GM23338 (cell line): ENCODE measurements around the gene RSAD1. TPM values are rescaled to one million over a fixed set of nuclear protein-coding genes. Genes with fewer than 3 reads are reported as not detected.

Source experiments
- ATAC-seq: fragments of 200-7000 bp; cut with Tn5 transposase; 3 replicates; pipeline ENCODE4 v1.9.1; 2020
- DNase-seq: peaks from one replicate; pipeline ENCODE4 v3.0.0-alpha.2; 2015; ENCODE audit warnings: low spot score
- H2AFZ ChIP-seq: fragments of 200-600 bp; sonication (generic); 2 replicates; pipeline ENCODE4 v1.8.0; 2016; ENCODE audit warnings: antibody characterized with exemption, mild to moderate bottlenecking, moderate library complexity
- H3F3A ChIP-seq: fragments of 200-600 bp; sonication (generic); replicated peaks from 2 replicates; pipeline ENCODE4 v1.8.0; 2017; ENCODE audit warnings: antibody characterized with exemption, mixed run types, low read depth
- H3K27ac ChIP-seq: fragments of 200-600 bp; sonication (generic); 2 replicates; pipeline ENCODE4 v1.6.1; 2016; ENCODE audit warnings: low read depth
- H3K27me3 ChIP-seq: fragments of 200-600 bp; sonication (generic); 2 replicates; pipeline ENCODE4 v1.8.0; 2016; ENCODE audit warnings: mild to moderate bottlenecking, mixed run types, moderate library complexity; ENCODE audit not compliant: insufficient read depth
- H3K36me3 ChIP-seq: fragments of 200-600 bp; sonication (generic); 2 replicates; pipeline ENCODE4 v1.8.0; 2016; ENCODE audit warnings: mild to moderate bottlenecking; ENCODE audit not compliant: insufficient read depth
- H3K4me1 ChIP-seq: fragments of 200-600 bp; sonication (generic); 2 replicates; pipeline ENCODE4 v1.8.0; 2016; ENCODE audit warnings: mild to moderate bottlenecking, moderate library complexity; ENCODE audit not compliant: insufficient read depth
- H3K4me2 ChIP-seq: fragments of 200-600 bp; sonication (generic); 2 replicates; pipeline ENCODE4 v1.7.1; 2017; ENCODE audit warnings: mixed run types
- H3K4me3 ChIP-seq: fragments of 200-600 bp; sonication (generic); 2 replicates; pipeline ENCODE4 v1.6.1; 2016; ENCODE audit warnings: mixed run types
- H3K79me2 ChIP-seq: fragments of 200-600 bp; sonication (generic); replicated peaks from 2 replicates; pipeline ENCODE4 v1.8.0; 2017; ENCODE audit warnings: mild to moderate bottlenecking; ENCODE audit not compliant: insufficient read depth
- H3K9me2 ChIP-seq: fragments of 200-600 bp; sonication (generic); 2 replicates; pipeline ENCODE4 v1.8.0; 2017; ENCODE audit not compliant: insufficient read depth
- H4K20me1 ChIP-seq: fragments of 200-600 bp; sonication (generic); replicated peaks from 2 replicates; pipeline ENCODE4 v1.8.0; 2017; ENCODE audit warnings: mild to moderate bottlenecking; ENCODE audit not compliant: insufficient read depth
- H3K27ac Mint-ChIP-seq: 2 replicates; pipeline ENCODE4 v1.8.0; 2020; ENCODE audit warnings: inconsistent platforms, mild to moderate bottlenecking, moderate library complexity, mixed read lengths
- H3K27me3 Mint-ChIP-seq: 3 replicates; pipeline ENCODE4 v1.8.0; 2022; ENCODE audit warnings: low read depth, mild to moderate bottlenecking, moderate library complexity, mixed read lengths, inconsistent platforms; ENCODE audit not compliant: insufficient read depth, poor library complexity
- H3K36me3 Mint-ChIP-seq: 3 replicates; pipeline ENCODE4 v1.8.0; 2021; ENCODE audit warnings: low read depth, mild to moderate bottlenecking, inconsistent platforms, moderate library complexity, mixed read lengths
- H3K4me1 Mint-ChIP-seq: 3 replicates; pipeline ENCODE4 v1.8.0; 2020; ENCODE audit warnings: mild to moderate bottlenecking, inconsistent platforms, mixed read lengths
- H3K4me3 Mint-ChIP-seq: 3 replicates; pipeline ENCODE4 v1.8.0; 2021; ENCODE audit warnings: moderate library complexity, mild to moderate bottlenecking, inconsistent platforms, mixed read lengths
- H3K9me3 Mint-ChIP-seq: 3 replicates; pipeline ENCODE4 v1.8.0; 2020; ENCODE audit warnings: moderate library complexity, mild to moderate bottlenecking, inconsistent platforms, mixed read lengths
- CREB1 ChIP-seq: fragments of 250-450 bp; sonication (Bioruptor Pico); IDR thresholded peaks from 2 replicates; pipeline ENCODE4 v1.5.0; 2020; ENCODE audit warnings: low read depth, mild to moderate bottlenecking, moderate library complexity
- EZH2phosphoT487 ChIP-seq: fragments of 200-600 bp; sonication (generic); IDR thresholded peaks from one replicate; pipeline ENCODE4 v1.8.1; 2018; ENCODE audit warnings: antibody characterized with exemption; ENCODE audit not compliant: unreplicated experiment
- JUNB ChIP-seq: IDR thresholded peaks from one replicate; pipeline ENCODE4 v1.6.1; 2016; ENCODE audit warnings: antibody characterized with exemption; ENCODE audit not compliant: unreplicated experiment
- NANOG ChIP-seq: IDR thresholded peaks from 2 replicates; pipeline ENCODE4 v1.6.1; 2016; ENCODE audit warnings: antibody characterized with exemption, borderline replicate concordance
- ZNF114 ChIP-seq: fragments of 250-450 bp; sonication (Bioruptor Pico); IDR thresholded peaks from 2 replicates; pipeline ENCODE4 v1.5.0; 2020; ENCODE audit warnings: mild to moderate bottlenecking, moderate library complexity
- ZNF331 ChIP-seq: fragments of 250-450 bp; sonication (Bioruptor Pico); IDR thresholded peaks from 2 replicates; pipeline ENCODE4 v1.5.0; 2020; ENCODE audit warnings: low read depth, mild to moderate bottlenecking, moderate library complexity
- polyA plus RNA-seq: library from polyadenylated mRNA; unstranded; fragments of >200 nt; fragmentation: Nextera tagmentation; extraction: Ambion mirVana; gene quantifications from 2 replicates; pipeline ENCODE4 v1.2.1, GENCODE V29; 2016
- total RNA-seq: library from RNA; depleted of rRNA; stranded (reverse); fragments of >200 nt; shearing (Covaris generic); gene quantifications from 2 replicates; pipeline ENCODE4 v1.2.3, GENCODE V29; 2014
- TF ChIP-seq, protein P1 (sequence below): IDR thresholded peaks from one replicate; pipeline ENCODE4 v1.6.1; 2018; ENCODE audit warnings: antibody characterized with exemption; ENCODE audit not compliant: unreplicated experiment
- TF ChIP-seq, protein P2 (sequence below): IDR thresholded peaks from 2 replicates; pipeline ENCODE4 v1.6.1; 2016; ENCODE audit warnings: antibody characterized with exemption
- TF ChIP-seq, protein P3 (sequence below): fragments of 250-450 bp; sonication (Bioruptor Pico); IDR thresholded peaks from 2 replicates; pipeline ENCODE4 v1.5.0; 2020; ENCODE audit warnings: mild to moderate bottlenecking, moderate library complexity

RSAD1 gene
- total and polyA plus RNA-seq, 2 experiments from 2014 or later, result 18.4 to 28.7 TPM

DNA sequence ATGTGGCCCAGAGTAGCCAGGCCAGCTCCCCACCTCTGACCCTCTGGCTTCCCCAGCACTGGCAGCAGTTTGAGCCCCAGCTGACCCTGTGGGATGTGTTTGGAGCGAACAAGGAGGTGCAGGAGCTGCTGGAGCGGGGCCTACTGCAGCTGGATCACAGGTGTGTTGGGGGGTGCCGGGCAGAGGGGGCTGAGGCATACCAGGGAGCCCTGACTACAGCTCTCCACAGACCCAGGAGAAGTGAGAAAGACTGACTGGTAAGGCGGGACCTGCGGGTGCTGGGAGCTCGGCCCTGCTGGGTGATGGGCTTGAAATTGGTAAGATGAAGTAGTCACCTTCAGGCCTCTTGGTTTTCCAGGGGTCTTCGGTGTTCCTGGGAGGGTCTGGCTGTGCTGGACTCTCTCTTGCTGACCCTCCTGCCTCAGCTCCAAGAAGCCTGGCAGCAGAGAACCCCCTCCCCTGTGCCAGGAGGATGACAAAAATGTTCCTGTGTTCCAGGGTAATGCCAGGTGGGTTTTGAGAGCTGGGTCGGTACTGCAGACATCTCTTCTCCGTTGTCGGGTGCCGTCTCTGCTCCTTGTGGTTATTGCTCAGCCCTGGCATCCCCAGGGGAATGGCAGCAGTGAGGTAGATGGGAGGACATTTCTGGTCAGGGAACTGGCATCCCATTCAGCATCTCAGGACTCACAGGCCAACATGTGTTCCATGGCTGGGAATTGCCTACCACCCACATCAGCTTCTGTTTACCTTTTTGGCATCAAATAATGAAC, 5.9 kb downstream of the RSAD1 start (continued):
- TF ChIP-seq, protein P1, sequence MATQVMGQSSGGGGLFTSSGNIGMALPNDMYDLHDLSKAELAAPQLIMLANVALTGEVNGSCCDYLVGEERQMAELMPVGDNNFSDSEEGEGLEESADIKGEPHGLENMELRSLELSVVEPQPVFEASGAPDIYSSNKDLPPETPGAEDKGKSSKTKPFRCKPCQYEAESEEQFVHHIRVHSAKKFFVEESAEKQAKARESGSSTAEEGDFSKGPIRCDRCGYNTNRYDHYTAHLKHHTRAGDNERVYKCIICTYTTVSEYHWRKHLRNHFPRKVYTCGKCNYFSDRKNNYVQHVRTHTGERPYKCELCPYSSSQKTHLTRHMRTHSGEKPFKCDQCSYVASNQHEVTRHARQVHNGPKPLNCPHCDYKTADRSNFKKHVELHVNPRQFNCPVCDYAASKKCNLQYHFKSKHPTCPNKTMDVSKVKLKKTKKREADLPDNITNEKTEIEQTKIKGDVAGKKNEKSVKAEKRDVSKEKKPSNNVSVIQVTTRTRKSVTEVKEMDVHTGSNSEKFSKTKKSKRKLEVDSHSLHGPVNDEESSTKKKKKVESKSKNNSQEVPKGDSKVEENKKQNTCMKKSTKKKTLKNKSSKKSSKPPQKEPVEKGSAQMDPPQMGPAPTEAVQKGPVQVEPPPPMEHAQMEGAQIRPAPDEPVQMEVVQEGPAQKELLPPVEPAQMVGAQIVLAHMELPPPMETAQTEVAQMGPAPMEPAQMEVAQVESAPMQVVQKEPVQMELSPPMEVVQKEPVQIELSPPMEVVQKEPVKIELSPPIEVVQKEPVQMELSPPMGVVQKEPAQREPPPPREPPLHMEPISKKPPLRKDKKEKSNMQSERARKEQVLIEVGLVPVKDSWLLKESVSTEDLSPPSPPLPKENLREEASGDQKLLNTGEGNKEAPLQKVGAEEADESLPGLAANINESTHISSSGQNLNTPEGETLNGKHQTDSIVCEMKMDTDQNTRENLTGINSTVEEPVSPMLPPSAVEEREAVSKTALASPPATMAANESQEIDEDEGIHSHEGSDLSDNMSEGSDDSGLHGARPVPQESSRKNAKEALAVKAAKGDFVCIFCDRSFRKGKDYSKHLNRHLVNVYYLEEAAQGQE, result no peak
- TF ChIP-seq, protein P2, sequence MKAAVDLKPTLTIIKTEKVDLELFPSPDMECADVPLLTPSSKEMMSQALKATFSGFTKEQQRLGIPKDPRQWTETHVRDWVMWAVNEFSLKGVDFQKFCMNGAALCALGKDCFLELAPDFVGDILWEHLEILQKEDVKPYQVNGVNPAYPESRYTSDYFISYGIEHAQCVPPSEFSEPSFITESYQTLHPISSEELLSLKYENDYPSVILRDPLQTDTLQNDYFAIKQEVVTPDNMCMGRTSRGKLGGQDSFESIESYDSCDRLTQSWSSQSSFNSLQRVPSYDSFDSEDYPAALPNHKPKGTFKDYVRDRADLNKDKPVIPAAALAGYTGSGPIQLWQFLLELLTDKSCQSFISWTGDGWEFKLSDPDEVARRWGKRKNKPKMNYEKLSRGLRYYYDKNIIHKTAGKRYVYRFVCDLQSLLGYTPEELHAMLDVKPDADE, result no peak
- no peak for TF ChIP-seq ZNF331

DNA sequence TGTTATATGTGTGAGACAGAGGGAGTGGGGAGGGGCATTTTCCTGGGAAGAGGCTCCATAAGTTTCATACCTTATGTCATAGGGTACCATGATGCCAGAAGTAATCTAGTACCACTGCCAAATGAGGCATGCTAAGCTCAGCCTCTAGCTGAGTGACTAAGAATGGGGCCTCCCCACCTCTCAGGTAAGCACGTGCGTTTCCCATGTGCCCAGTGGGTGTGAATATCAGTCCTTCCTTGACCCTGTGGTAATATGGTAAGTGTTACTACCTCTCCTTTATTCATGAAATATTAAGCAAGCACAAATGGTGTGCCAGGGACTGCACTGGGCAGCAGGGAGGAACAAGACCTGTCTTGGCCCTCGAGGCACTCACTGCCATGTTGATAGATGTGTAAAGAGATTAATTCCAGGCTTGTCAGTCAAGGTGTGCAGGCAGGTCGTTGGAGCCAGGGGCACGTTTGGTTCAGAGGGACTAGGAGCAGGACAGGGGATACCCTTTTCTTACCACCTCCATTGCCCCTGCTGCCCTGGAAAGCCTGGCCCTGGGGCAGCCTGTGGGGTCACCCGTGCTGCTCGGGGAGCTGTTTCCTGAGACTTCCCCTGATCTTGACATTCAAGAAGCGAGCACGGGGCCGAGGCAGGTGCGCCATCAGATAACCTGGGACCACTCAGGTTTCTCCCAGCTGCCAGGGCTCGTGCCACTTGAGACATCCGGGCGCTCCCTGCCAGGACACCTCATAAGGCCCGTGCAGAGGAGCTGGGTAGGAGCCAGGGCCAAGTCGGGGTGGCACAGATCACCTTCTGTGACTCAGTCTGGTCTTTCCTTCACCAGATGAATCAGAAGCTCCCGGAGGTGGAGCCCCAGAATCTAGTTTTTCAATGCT, 8.8 kb downstream of the RSAD1 start:
- no peak overlapping the region for H3K4me3 Mint-ChIP-seq
- H3K9me3 Mint-ChIP-seq, result no peaks in the 10 kb centered on the region
- Histone ChIP-seq H2AFZ (no peak overlapping the region), H3K9me2 (no peaks in the 10 kb centered on the region), H3K4me1 (no peaks in the 10 kb centered on the region), H3K36me3 (no peaks in the 10 kb centered on the region), H3K4me2 (no peak overlapping the region), H3K4me3 (no peak overlapping the region), H3K27ac (no peak overlapping the region), H3K27me3 (no peaks in the 10 kb centered on the region), H4K20me1 (no peaks in the 10 kb centered on the region), H3F3A (no peaks in the 10 kb centered on the region), H3K79me2 (no peaks in the 10 kb centered on the region)
- peaks cover 31% of the 10 kb centered on the region for H3K36me3 Mint-ChIP-seq
- DNase-seq (no peak), ATAC-seq (no peak)
- H3K27me3 Mint-ChIP-seq, result peaks cover 6% of the 10 kb centered on the region
- H3K27ac Mint-ChIP-seq, result no peak overlapping the region
- peaks cover 2% of the 10 kb centered on the region; the same call in 1 of the 3 replicates for H3K4me1 Mint-ChIP-seq
- TF ChIP-seq JUNB (no peak), ZNF331 (no peak), CREB1 (CRISPR knock-in tag) (no peak), ZNF114 (CRISPR knock-in tag) (no peak), EZH2phosphoT487 (no peak), NANOG (no peak)
- TF ChIP-seq, protein P3, sequence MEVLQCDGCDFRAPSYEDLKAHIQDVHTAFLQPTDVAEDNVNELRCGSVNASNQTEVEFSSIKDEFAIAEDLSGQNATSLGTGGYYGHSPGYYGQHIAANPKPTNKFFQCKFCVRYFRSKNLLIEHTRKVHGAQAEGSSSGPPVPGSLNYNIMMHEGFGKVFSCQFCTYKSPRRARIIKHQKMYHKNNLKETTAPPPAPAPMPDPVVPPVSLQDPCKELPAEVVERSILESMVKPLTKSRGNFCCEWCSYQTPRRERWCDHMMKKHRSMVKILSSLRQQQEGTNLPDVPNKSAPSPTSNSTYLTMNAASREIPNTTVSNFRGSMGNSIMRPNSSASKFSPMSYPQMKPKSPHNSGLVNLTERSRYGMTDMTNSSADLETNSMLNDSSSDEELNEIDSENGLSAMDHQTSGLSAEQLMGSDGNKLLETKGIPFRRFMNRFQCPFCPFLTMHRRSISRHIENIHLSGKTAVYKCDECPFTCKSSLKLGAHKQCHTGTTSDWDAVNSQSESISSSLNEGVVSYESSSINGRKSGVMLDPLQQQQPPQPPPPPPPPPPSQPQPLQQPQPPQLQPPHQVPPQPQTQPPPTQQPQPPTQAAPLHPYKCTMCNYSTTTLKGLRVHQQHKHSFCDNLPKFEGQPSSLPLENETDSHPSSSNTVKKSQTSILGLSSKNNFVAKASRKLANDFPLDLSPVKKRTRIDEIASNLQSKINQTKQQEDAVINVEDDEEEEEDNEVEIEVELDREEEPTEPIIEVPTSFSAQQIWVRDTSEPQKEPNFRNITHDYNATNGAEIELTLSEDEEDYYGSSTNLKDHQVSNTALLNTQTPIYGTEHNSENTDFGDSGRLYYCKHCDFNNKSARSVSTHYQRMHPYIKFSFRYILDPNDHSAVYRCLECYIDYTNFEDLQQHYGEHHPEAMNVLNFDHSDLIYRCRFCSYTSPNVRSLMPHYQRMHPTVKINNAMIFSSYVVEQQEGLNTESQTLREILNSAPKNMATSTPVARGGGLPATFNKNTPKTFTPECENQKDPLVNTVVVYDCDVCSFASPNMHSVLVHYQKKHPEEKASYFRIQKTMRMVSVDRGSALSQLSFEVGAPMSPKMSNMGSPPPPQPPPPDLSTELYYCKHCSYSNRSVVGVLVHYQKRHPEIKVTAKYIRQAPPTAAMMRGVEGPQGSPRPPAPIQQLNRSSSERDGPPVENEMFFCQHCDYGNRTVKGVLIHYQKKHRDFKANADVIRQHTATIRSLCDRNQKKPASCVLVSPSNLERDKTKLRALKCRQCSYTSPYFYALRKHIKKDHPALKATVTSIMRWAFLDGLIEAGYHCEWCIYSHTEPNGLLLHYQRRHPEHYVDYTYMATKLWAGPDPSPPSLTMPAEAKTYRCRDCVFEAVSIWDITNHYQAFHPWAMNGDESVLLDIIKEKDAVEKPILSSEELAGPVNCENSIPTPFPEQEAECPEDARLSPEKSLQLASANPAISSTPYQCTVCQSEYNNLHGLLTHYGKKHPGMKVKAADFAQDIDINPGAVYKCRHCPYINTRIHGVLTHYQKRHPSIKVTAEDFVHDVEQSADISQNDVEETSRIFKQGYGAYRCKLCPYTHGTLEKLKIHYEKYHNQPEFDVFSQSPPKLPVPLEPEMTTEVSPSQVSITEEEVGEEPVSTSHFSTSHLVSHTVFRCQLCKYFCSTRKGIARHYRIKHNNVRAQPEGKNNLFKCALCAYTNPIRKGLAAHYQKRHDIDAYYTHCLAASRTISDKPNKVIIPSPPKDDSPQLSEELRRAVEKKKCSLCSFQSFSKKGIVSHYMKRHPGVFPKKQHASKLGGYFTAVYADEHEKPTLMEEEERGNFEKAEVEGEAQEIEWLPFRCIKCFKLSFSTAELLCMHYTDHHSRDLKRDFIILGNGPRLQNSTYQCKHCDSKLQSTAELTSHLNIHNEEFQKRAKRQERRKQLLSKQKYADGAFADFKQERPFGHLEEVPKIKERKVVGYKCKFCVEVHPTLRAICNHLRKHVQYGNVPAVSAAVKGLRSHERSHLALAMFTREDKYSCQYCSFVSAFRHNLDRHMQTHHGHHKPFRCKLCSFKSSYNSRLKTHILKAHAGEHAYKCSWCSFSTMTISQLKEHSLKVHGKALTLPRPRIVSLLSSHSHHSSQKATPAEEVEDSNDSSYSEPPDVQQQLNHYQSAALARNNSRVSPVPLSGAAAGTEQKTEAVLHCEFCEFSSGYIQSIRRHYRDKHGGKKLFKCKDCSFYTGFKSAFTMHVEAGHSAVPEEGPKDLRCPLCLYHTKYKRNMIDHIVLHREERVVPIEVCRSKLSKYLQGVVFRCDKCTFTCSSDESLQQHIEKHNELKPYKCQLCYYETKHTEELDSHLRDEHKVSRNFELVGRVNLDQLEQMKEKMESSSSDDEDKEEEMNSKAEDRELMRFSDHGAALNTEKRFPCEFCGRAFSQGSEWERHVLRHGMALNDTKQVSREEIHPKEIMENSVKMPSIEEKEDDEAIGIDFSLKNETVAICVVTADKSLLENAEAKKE, result no peak
- TF ChIP-seq, protein P2, result no peak
